Measurements from ENCODE around the gene GNAO1.

GNAO1 gene

DNA sequence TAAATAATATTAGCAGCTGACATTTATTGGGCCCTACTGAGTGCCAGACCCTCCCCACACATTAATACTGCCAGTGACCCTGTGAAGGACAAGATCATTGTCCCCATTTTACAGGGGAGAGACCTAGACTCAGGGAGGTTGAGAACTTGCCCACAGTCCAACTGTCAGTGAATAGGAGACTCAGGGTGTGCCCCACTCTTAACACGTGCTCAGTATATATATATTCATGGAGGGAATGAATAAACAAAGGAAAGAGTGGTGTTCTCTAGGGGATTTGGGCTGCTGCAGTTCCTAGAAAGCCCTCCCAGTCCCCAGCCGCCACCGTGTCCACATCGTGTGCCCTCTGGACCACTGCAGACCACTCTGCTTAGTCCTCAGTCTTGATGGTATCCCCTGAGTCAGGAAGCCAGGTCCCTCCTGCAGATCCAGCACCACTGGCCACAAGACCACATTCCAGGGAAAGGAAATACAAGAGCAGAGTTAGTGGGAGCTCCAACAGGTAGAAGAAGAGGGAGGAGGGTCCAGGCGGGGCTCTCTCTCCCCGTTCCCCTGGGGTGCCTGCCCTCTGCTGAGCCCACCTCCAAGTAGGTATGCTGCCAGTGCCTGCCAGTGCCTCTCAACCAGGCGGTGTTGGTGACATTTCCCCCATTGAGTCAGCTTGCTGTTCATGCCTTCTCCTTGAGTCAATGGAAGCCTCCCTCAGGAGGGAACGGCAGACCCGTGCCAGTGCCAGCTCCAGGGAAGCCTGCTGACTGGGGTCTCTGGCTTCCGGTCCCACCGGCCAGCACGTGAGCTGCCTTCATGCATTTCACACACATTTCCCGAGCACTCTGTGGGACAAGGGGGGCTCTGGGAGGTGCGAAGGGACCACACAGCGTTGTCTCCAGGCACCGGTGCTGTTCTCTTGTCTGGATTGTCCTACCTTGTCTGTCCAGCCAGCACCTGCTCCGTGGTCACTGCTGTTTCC, 75.6 kb downstream of the GNAO1 start:
- Histone ChIP-seq H4K20me1 (ENCODE audit: insufficient read depth, low read length) (no peaks in the 10 kb centered on the region), H3K36me3 (replicated peaks; ENCODE audit: insufficient read depth, low read length) (no peaks in the 10 kb centered on the region), H3K9ac (ENCODE audit: low read length) (no peak overlapping the region), H3F3A (ENCODE audit: insufficient read depth, low read length) (no peaks in the 10 kb centered on the region), H3K27ac (ENCODE audit: low read length) (no peak overlapping the region), H3K4me2 (ENCODE audit: low read depth, low read length) (no peak overlapping the region), H3K4me1 (ENCODE audit: low read length) (no peaks in the 10 kb centered on the region), H3K79me2 (ENCODE audit: low read length) (no peaks in the 10 kb centered on the region), H3K4me3 (ENCODE audit: low read length) (no peak overlapping the region), H2AFZ (ENCODE audit: low read length) (no peak overlapping the region), H3K9me3 (replicated peaks; ENCODE audit: insufficient read depth, low read length) (no peaks in the 10 kb centered on the region), H3K27me3 (replicated peaks; ENCODE audit: insufficient read depth, low read length) (no peaks in the 10 kb centered on the region), H3K9me2 (replicated peaks; ENCODE audit: insufficient read depth, low read length) (no peaks in the 10 kb centered on the region)
- TF ChIP-seq EZH2phosphoT487 (IDR thresholded peaks at IDR 0.05; ENCODE audit: low read length) (no peak), EZH2 (optimal IDR thresholded peaks at IDR 0.05; ENCODE audit: low read depth, low read length) (no peak), CTCF (IDR thresholded peaks at IDR 0.05; ENCODE audit: low read length) (no peak)
- no peak for DNase-seq

GRCh38 chr16:56267888-56268287, 76.6 kb downstream of the GNAO1 start:
- DNase-seq, result no peak
- Histone ChIP-seq H3K27me3 (replicated peaks; ENCODE audit: insufficient read depth, low read length) (no peaks in the 10 kb centered on the region), H2AFZ (ENCODE audit: low read length) (no peak overlapping the region), H3F3A (ENCODE audit: insufficient read depth, low read length) (no peaks in the 10 kb centered on the region), H3K27ac (ENCODE audit: low read length) (no peak overlapping the region), H3K79me2 (ENCODE audit: low read length) (no peaks in the 10 kb centered on the region), H3K4me1 (ENCODE audit: low read length) (no peaks in the 10 kb centered on the region), H3K9me2 (replicated peaks; ENCODE audit: insufficient read depth, low read length) (no peaks in the 10 kb centered on the region), H4K20me1 (ENCODE audit: insufficient read depth, low read length) (no peaks in the 10 kb centered on the region), H3K4me3 (ENCODE audit: low read length) (no peak overlapping the region), H3K36me3 (replicated peaks; ENCODE audit: insufficient read depth, low read length) (no peaks in the 10 kb centered on the region), H3K9ac (ENCODE audit: low read length) (no peak overlapping the region), H3K9me3 (replicated peaks; ENCODE audit: insufficient read depth, low read length) (no peaks in the 10 kb centered on the region), H3K4me2 (ENCODE audit: low read depth, low read length) (no peak overlapping the region)
- no peak for TF ChIP-seq EZH2phosphoT487 (IDR thresholded peaks at IDR 0.05; ENCODE audit: low read length)
- no peak for TF ChIP-seq CTCF (IDR thresholded peaks at IDR 0.05; ENCODE audit: low read length)
- no peak for TF ChIP-seq EZH2 (optimal IDR thresholded peaks at IDR 0.05; ENCODE audit: low read depth, low read length)

- Histone ChIP-seq H3F3A (ENCODE audit: insufficient read depth, low read length) (no peaks in the 10 kb centered on the region), H3K27me3 (replicated peaks; ENCODE audit: insufficient read depth, low read length) (no peaks in the 10 kb centered on the region), H2AFZ (ENCODE audit: low read length) (no peak overlapping the region), H4K20me1 (ENCODE audit: insufficient read depth, low read length) (no peaks in the 10 kb centered on the region), H3K9me3 (replicated peaks; ENCODE audit: insufficient read depth, low read length) (no peaks in the 10 kb centered on the region), H3K27ac (ENCODE audit: low read length) (no peak overlapping the region), H3K36me3 (replicated peaks; ENCODE audit: insufficient read depth, low read length) (no peaks in the 10 kb centered on the region), H3K9me2 (replicated peaks; ENCODE audit: insufficient read depth, low read length) (no peaks in the 10 kb centered on the region), H3K4me3 (ENCODE audit: low read length) (no peak overlapping the region), H3K4me1 (ENCODE audit: low read length) (no peaks in the 10 kb centered on the region), H3K79me2 (ENCODE audit: low read length) (no peaks in the 10 kb centered on the region), H3K9ac (ENCODE audit: low read length) (no peak overlapping the region), H3K4me2 (ENCODE audit: low read depth, low read length) (no peak overlapping the region)
- TF ChIP-seq EZH2phosphoT487 (IDR thresholded peaks at IDR 0.05; ENCODE audit: low read length) (no peak), EZH2 (optimal IDR thresholded peaks at IDR 0.05; ENCODE audit: low read depth, low read length) (no peak), CTCF (IDR thresholded peaks at IDR 0.05; ENCODE audit: low read length) (no peak)
- DNase-seq, result no peak
These were observed 77.5 kb downstream of the GNAO1 start for GRCh38 chr16:56268799-56269198.

All from MM.1S (cell line).